ENCODE measurements around the gene PERP.
"Not testable (repeated sequence)": the region's sequence is repeated elsewhere in the genome, so short reads cannot be mapped to it uniquely, and the experiment has no call there.

PERP gene

DNA sequence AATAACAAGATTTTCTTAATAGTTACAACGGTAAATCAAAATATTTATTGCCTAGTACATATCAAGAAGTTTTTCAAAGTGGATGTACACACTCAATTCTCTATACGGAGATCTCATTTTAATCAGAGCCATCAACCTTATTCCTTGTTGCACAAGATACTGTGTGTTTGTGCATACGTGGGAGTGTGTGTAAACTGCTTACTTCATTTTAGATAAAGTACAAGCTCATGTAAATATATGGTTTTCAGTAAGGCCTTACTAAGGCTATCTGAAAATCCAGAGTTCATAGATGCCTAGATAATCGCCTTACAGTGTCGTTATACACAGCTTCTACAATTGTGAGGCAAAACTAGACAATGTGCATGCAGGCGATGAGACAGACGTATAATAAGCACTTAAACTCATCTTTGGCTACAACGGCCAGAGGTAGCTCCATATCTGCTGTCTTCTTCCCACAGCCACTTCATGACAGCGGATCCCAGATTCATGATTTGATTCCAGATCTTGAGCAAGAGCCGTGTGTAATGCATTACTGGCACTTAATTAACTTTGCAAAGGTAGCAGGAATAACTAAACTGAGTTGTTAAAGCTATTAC is 2.5 kb downstream of the PERP start:
- FAIRE-seq = peak; percentile 24

DNA sequence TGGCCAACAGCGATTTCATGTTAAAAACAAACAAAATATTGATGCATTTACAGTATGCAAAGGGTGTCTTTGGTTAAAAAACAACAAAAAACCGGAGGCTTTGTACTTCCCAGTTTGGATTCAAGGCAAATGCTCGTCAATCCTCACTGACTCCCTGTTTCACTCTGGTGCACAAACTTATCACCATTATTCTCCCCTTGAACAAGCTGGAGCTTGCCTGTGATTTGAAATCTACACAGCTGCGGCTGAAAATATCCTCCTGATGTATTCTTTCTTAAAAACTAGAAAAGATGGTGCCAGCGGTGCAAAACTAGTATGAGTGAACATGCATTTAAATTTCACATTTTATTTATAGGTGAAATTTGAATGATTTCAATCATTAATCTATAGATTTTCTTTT is 3.3 kb downstream of the PERP start:
- FAIRE-seq = no peak

DNA sequence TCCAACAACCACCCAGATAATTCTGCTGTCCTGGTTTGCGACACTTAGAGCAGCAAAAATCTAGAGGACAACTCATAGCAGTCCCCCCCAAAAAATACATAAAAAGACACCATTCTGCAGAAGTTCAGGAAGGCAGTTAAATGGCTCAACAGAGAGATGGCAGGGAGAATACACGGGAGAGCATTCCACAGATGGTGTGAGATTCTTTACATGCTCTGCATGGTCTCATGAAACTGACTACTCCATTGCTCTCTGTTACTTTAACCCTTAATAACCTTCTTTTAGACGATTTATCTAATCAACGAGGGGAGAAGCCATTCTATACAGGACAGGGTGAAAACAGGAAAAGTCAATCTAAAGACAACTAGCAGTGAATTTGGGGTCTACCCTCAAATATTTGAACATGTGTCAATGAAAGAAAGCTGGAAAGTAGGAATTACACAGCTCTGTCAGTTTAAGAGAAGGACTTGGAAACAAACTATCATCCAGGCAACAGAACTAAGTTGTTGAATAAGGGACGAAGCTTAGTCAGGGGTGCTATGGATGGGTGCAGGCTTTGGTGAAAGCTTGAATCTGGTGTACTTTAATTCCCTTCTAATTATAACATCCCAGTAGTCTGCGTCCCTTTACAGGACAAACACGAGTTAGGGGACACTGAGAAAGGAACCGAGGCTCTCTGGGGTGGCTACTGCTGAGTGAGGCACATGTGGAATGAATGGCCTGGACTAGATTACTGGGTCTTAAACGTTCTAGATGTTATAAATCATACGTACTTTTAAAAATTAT is 5.1 kb downstream of the PERP start:
- FAIRE-seq = no peak

DNA sequence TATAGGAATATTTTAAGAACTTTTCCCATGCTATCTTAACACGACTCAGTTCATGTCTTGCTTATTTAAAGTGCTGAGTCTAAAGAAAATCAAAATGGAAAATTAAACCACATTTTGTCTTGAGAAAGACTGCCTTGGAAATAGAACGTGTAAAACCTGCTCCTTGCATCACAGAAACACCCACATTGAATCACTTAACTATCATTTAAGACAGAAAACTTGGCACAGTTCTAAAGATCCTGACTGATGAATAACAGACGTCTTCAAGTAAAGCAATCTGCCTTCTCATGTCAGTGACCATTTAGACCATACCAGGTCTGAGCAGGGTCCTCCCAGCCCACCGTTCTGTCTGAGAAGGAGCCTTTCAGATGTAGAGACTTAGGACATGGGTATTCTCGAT is 7.4 kb downstream of the PERP start:
- FAIRE-seq = no peak

DNA sequence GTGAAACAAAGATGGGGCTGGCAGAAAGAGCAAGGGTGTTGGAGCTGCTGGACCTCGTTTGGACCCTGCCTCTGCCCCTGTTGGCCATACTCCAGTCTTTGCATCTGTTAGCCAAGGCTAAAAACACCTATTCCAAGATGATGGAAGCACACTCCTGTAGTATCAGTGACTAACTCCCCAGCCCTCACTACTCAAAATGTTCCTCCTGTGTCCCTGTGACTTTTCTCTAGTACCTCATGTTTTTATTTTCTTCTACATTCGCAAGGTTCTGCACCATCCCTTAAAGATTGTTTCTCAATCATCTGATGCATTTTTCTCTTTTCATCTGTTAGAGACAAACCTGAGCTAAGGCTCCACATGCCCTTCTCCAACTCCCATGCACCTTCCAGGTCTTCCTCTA is 8.9 kb downstream of the PERP start:
- no peak for FAIRE-seq

DNA sequence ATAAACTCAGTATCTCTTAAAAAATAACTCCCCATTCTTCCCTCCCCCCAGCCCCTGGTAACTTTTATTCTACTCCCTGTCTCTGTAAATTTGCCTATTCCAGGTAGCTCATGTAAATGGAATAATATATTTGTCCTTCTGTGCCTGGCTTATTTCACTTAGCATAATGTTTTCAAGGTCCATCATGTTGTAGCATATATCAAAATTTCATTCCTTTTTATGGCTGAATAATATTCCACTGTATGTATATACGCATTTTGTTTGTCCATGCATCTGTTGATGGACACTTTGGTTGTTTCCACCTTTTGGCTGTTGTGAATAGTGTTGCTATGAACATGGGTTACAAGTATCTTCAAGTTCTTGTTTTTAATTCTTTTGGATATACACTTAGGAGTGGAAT is 13.0 kb downstream of the PERP start:
- FAIRE-seq = no peak

DNA sequence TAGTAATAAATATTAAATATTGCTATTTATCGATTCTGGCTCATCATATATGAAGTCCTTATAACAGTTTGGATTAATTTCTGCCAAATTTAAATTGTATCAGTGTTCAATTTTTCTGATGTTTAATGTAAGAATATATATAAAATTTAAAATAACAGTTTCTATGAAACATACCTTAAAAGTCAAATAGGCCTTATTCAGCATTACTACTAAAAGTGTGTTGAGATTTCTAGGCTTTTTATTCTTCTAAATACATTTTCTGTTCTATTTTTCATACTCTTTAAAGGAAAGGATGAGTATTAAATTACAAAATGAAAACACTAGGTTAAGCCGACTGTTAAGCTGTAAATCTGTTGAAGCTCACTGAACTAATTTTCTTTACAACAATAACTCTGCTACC is 13.6 kb downstream of the PERP start:
- no peak for FAIRE-seq

DNA sequence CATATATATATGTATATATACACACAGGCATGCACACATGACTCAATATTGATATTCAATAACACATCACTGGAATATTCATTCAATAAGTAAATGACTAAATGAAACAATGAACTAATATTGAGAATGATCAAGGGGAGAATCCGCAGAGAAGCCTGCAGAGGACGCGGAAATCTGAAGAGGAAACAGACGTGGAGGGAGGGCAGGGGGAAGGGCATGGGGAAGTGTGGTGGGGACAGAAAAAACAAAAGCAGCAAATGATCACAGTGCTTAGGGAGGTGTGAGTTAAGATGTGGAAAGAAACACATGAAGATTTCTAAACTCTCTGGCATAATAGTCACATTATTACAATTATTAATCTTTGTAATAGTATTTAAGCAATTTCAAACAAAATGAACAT is 14.5 kb downstream of the PERP start:
- no peak for FAIRE-seq

DNA sequence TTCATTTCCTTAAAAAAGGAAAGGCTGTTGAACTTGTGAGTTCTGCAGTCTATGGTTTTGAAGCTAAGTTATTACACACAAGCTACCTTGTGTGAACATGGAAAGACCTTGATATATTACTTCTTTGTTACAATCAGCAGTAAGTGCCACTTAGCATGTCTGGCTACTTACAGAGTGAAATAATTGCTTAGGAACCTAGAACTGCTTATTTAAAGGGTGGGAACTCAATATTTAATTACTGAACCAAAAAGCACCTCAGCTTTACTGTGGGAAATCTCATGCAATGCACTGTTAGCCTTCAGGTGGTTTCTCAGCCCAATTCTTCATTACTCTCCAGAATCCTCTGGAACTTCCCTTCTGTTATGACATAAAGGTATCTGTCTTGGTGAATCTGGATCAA is 17.9 kb downstream of the PERP start:
- no peak for FAIRE-seq

DNA sequence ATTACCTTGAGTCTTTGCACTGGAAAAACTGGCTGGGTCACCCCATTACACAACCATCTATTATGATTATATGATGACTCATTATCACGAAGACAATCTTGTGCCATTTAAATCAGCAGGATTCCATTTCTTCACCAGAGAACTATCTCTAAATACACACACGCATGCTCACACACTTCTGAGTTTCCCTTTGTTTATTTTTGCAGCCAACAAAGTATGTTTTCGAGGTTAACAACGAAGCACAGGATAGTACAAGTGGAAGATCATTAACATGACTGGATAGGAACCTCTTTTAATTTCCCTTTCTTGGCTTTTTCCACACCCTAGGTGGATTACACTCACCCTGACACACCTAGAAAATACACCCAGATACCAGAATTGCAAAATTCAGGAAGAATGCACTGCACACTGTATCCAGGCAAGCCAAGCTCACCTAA is 18.9 kb downstream of the PERP start:
- peak; percentile 21 for FAIRE-seq

DNA sequence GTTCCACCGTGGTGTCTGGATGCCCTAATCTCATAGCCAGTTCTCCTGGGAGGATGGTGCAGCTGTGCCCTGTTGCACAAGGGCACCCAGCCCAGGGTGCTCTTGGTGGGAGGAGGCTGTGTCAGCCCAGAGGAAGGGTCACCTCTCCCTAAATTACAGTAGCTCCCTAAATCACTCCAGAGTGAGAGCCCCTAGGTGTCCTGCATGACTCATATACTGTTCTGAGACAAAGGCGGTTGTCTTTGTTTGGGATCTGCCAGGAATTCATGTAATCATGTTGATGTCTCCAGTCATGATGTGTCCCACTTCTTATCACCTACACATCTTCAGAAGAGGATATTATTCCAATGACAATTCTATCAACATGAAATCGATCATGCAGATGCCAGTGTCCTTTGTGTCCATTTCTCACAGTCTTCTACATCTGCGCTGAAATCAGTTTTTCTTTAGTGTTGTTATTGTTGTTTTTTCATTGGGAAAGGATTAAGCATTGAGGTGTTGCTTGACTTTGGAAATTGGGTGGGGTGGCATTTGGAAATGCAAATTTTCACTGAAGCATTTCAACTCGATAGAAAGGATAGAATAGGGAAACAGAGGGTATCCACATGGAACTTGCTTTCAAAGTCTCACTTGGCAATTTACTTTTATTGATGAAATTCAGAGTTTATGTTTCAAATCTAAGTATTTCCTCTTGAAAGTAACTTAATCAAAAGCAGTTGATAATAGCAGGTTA is 19.5 kb downstream of the PERP start:
- no peak for FAIRE-seq

DNA sequence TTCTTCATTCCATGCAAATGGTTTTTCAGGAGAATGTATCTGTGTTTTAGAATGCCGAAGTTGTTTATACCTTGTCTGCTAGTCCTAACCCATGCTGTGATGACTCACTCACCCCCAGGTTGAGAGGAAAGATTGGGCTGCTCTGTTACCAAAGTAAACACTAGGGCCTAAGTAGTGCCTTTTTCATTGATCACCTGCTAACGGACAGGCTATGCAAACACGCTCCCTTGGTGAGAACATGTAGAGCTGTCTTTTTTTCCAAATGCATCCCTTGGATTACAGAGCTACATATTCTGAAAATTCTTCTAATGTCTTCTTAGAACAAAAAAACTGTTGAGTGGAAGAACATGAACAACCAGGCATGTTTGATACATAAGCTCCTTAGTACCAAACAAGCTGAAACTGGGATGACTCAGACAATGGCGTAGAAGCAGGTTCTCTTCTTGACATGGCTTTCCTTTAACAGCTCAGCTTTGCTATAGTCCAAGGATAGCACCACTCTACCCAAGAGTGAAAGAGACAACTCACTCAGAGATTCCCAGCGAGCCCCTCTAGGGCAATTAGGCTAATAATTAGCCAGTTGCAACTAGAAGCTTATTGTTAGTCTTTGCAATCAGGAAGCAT is 20.5 kb downstream of the PERP start:
- peak; percentile 98 for FAIRE-seq

DNA sequence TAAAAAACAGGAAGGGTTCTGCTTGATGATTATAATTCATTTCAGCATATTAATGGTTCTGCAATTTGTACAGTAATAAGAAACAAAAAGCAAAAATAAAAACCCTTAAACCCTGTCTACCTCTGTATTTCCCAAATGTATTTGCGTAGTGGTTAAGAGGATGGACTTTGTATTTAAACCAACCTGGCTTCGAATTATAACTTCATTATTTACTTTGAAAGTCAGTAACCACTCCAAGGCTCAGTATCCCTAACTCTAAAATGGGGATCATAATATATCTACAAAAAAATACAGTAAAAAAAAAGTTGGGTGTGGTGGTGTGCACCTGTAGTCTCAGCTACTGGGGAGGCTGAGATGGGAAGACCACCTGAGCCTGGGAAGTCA is 21.4 kb downstream of the PERP start:
- FAIRE-seq = no peak

DNA sequence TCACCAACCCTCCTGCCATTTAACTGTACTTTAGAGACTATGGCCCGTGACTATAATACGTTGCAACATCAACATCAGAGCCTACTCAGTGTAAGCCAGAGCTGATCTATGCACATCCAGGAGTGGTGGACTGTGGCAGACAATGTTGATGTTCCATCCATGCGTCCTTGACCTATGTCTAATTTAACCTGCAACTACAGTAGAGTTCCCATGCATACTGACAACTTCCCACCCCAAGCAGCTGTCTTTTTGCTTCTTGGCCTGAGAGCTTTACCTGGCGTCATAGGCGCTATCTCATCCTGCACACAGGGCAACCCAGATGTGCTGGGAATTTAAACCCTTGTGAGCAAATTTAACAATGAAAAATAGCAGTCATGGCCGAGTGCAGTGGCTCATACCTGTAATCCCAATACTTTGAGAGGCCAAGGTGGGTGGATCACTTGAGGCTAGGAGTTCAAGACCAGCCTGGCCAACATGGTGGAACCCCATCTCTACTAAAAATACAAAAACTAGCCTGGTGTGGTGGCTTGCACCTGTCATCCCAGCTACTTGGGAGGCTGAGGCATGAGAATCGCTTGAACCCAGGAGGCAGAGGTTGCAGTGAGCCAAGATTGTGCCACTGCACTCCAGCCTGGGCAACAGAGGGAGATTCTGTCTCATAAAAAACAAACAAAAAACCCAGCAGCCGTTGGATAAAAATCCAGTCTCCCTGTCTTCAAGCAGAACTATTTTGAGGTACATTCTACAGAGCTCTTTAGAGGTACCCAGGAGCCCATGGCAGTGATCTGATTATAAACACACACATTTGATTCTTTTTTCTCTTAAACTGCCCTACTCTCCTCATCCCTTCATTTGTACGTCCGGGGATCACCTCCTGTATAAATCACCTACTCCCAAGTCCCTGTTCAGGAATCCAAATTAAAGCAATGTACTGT is 22.0 kb downstream of the PERP start:
- FAIRE-seq = no peak

DNA sequence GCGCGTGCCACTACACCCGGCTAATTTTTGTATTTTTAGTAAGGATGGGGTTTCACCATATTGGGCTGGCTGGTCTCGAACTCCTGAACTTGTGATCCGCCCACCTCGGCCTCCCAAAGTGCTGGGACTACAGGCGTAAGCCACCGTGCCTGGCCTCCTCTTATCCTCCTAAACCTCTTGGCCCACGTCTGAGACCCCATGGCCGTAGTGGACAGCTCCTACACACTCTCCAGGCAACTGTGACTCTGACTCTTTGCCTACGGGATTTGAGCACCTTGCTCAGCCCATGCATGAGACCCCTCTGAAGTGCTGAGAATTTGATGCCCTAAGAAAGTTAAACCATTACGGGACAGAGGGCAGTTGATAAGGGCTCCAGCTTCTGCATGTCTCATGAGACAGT is 25.0 kb downstream of the PERP start:
- no peak for FAIRE-seq

DNA sequence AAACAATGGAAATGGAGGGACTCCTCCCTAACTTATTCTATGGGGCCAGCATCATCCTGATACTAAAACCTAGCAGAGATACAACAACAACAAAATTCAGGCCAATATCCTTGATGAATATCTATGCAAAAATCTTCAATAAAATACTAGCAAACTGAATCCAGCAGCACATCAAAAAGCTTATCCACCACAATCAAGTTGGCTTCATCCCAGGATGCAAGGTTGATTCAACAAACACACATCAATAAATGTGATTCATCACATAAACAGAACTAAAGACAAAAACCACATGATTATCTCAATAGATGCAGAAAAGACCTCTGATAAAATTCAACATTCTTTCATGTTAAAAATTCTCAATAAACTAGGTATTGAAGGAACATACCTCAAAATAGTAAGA is 27.7 kb downstream of the PERP start:
- FAIRE-seq = not testable (repeated sequence)

DNA sequence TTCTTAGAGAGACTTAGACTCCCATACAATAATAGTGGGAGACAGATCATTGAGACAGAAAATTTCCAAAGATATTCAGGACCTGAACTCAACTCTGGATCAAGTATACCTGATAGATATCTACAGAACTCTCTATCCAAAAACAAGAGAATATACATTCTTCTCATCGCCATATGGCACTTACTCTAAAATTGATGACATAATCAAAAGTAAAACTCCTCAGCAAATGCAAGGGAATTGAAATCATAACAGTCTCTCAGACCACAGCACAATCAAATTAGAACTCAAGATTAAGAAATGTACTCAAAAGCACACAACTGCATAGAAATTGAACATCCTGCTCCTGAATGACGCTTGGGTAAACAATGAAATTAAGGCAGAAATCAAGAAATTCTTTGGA is 28.7 kb downstream of the PERP start:
- no peak for FAIRE-seq

DNA sequence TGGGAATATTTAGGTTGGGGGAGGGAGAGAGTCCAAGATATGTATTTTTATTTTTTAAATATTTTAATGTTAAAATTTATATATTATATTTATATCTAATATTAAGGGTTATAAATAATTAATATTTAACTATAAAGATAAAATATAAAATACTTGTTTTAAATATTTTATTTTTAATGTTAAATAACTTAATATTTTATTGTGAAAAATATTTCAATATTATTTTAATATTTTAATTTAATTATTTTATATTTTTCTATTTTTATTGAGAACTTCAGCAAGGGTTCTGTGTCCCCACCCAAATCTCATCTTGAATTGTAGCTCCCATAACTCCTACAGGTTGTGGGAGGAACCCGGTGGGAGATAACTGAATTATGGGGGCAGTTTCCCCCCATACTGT is 34.0 kb downstream of the PERP start:
- FAIRE-seq = no peak

DNA sequence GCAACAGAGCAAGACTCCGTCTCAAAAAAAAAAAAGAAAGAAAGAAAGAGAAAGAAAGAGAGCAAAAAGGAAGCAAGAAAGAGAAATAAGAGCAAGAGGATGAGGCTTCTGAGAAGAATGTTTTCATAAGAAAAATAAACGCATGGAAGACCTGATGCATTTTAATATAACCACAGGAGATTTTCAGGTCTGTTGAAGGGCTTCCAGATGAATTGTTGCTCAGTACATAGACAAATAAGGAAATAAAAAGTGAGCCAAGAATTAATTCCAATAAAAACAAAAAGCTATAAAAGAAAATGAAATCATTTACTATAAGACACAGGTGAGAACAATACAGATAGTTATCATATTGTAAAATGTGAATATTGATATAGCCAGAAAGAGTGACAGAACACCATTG is 43.5 kb downstream of the PERP start:
- FAIRE-seq = no peak

DNA sequence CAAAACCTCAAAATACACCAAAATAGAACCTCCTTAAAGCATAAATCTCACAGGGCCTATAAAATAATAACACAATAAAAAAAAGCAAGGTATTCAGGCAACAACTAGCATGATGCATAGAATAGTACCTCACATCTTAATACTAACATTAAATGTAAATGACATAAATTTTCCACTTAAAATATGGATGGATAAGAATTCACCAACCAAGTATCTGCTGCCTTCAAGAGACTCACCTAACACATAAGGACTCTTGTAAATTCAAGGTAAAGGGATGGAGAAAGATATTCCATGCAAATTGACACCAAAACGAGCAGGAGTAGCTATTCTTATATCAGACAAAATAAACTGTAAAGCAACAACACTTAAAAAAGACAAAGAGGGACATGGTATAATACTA is 52.2 kb downstream of the PERP start:
- no peak for FAIRE-seq

DNA sequence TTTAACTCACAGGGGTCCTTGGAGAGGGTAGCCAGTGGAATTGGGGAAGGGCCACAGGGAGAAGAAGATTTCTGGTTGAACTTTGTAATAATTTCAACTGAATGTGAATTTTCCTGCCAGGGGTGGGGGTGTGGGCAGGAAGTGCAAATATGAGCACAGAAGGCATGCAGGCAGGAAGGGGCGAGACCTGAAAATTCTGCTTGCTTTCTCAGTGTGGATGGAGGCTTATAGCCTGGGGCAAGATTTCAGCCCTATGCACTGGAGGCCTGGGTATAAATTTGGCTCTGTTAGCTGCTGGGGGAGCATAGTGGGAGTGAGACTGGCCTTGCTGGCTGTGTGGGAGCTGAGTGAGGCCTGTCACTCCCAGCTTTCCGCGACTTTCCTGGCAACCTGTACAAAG is 54.4 kb downstream of the PERP start:
- no peak for FAIRE-seq

DNA sequence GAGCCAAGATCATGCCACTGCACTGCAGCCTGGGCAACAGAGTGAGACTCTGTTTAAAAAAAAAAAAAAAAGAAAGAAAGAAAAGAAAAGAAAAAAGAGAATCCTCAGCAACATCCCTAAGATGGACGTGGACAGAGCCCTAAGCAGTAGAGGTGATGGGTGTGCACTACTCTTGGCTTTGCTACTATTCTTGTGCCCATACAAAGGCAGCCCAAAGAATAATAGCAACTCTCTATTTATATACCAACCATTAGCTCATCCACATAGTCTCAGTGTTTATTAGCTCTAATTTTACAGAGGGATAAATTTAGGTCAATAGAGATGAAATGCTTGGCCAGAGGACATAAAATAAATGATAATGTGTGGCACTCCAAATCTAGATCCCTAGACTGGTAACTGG is 62.2 kb downstream of the PERP start:
- FAIRE-seq = no peak

DNA sequence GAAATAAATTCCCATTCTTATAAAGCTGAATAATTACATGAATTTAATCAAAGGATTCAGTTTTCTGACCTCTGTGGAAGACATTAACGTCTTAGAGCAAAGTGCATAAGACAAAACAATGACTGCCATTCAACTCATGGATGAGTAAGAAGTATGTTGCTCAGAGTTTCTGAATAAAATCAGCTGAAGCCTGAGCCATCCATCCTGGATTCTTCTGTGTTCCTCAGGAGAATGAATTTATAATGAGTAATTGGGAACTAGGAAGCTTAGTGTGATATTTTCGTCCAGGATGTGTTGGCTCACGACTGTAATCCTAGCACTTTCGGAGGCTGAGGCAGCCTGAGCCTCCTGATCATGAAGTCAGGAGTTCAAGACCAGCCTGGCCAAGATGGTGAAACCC is 62.8 kb downstream of the PERP start:
- FAIRE-seq = no peak
